Effector CD8-positive, alpha-beta T cell (primary cell): Measurements from ENCODE around the gene PCBP3.
"Not testable (repeated sequence)": the region's sequence is repeated elsewhere in the genome, so short reads cannot be mapped to it uniquely, and the experiment has no call there.

Experiments used
- DNase-seq: peaks from one replicate; lab custom pipeline; 2025; lab: John Stamatoyannopoulos, UW

The PCBP3 gene

DNA sequence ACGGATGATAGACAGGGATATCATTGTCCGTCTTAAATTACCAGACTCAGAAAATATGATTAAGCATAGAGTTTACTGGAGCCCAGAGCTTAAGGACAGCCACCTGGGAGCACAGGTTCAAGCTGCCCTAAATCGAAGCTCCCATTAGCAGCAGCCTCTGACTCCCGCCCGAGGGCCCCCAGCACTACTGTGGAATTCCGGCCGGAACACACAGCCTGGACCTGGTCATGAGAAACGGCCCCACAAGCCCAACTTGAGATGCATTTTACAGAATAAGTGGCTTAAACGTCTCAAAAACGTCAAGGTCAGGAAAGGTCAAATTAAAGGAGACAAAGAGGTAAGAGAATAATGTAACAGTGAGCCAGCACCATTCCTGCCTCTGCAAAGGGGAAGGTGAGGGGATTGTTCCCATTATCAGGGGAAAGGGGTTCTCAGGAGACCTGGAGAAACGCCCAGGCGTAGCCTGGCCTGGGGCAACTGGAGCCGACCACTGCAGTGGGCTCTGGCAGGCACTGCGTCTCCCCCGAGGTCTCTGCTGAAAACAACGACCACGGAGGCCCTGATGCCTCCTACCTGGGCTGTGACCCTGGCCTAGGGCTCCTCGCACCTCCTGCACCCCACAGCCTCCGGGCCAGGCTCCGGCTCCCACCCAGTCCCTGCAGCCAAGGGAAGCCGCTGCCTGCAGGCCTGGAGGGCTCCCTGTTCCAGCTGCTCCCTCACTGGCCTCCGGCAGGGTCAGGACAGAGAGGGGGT lies 326.6 kb downstream of the PCBP3 start:
- DNase-seq, result no peak

GRCh38 chr21:45970674-45971615 lies 327.4 kb downstream of the PCBP3 start:
- peak; percentile 33 for DNase-seq

DNA sequence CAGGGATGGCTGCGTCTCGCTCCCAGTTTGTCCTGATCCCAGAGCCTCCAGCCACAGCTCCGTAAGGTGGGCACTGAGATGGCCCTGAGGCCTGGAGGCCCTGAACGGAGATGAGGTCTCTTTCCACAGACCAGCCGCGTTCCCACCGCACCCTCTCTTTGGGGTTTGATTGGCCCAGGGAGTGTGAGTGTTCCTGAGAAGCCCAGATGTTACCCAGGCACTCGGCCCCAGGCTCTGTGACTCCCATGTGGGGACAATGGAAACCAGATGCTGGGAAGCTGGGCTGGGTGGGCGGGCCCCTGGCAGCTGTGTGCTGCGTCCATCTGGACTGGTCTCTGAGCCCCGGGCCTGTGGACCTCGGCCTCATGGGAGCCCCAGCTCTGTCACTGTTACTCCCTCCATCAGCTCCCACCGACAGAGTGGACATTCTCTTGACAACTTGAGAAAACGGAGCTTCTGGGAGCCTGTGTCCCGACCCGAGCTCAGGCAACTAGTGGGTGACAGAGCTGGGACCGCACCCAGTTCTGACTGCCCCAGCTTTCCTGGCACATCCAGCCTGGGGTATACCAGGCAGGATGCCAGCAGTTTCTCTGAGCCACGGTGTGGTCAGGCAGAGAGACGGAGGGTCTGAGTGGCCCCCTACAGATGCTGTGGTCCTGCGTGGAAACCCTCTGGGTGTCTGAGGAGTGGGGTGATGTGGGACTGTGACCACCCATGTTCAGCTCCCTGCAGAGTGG lies 328.3 kb downstream of the PCBP3 start:
- no peak for DNase-seq

GRCh38 chr21:45972353-45972715 lies 328.8 kb downstream of the PCBP3 start:
- DNase-seq, result no peak

DNA sequence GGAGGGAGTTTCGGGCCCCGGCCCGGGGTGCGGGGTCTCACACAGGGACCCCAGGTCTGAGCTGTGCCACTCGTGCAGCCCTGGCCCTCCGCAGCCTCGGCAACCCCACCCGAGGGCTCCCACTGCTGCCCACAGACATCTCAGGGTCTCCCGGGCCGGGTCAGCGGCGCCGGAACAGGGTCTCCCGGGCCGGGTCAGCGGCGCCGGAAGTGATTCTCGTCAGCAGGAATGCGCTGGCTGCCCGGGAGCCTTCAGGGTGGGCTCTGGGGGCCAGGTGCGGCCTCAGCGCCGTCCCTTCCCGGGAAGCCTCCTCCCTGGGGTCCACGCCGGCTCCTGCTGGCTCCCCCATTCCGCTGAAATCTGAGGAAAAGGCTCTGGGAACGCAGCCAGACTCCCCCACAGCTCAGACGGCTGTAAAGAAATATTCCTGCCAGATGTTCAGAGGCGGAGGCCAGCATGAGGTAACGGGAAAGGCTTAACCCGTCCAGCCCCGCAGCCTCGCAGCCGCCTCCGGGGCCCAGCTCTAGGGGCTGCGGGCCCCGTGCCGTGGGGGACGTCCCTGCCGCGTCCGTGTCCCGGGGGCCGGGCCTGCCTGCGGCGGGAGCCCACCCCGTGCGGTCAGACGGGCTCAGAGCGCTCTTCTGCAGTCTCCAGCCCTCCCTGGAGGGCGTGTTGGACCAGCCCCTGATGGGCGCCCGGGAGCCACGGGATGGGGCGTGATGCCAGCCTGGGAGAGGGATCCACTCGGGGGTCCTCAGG lies 329.4 kb downstream of the PCBP3 start:
- no peak for DNase-seq

DNA sequence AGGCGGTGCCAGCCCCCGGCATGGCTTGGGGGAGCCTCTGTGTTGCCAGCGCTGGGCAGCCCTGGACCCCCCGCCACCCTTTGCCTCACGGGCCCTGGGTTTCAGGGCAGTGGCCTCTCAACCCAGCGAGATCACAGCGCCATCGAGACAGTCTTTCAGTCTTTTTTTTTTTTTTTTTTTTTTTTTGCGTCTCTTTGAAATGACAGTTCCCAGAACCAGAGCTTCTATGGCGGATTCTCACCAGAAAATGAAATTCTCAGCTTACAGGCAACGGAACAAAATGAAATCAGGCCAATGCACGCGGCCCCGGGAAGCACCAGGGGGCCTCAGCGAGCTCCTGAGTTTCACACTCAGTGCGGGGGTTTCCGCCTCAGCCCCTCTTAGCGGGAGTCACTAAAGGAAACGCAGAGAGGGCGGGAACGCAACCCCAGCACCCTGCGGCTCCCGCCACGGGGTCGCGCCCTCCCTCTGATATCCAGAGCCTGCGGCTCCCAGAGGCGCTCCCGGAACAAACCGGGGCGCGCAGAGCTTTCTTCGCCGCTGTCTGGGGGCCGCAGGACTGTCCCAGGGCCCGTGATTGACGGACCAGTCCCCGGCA lies 330.0 kb downstream of the PCBP3 start:
- DNase-seq, result peak; percentile 73

GRCh38 chr21:45974073-45975019 lies 330.8 kb downstream of the PCBP3 start:
- DNase-seq, result no peak

DNA sequence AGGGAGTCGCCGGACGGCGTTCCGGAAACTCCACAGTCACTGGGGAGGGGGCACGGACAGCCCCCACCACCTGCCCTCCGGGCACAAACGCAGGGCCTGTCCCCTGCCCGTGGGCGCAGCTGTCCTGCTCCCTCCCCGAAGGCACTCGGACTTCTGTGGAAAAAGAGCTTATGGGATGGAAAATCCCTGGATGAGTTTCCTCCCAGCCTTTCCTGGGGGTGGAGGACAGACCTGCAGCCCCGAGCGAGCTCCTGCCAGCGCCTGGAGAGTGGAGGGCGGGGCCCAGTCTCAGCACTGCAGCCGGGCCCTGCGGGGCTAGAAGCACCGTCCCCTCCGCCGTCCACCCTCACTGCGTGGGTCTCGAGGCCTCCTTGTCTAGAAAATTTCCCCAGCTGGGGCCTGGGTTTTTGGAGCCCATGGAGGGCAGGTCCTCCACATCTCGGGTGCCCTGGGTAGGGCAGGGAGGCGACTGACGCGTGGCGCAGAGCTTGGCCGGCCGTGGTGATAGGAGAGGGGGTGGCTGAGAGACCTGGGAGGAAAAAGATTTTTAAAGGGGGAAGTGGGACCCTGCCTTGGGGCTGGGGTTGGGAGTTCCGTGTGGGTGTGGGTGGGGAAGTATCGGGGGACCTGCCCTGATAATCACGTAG lies 331.6 kb downstream of the PCBP3 start:
- no peak for DNase-seq

GRCh38 chr21:45975667-45976409 lies 332.3 kb downstream of the PCBP3 start:
- DNase-seq, result not testable (repeated sequence)

GRCh38 chr21:45976701-45977311 lies 333.3 kb downstream of the PCBP3 start:
- DNase-seq, result no peak

DNA sequence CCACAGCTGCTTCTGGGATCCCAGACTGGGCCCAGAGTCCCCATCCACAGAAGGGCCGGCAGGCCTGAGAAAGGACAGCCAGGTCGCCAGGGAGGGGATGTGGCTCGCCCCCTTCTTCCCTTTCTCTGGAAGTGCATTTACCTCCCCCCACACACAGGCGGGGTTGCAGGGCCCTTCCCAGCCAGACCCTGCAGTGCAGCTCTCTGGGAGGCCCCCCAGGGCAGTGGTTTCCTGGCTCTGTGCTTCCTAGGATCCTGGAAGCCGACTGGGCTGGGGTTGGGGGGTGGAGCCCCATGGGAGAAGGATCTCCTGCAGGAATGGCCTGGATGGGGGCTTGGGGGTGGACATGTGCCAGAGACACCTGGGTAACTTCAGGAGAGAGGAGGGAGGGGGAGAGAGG lies 333.9 kb downstream of the PCBP3 start:
- DNase-seq, result no peak

DNA sequence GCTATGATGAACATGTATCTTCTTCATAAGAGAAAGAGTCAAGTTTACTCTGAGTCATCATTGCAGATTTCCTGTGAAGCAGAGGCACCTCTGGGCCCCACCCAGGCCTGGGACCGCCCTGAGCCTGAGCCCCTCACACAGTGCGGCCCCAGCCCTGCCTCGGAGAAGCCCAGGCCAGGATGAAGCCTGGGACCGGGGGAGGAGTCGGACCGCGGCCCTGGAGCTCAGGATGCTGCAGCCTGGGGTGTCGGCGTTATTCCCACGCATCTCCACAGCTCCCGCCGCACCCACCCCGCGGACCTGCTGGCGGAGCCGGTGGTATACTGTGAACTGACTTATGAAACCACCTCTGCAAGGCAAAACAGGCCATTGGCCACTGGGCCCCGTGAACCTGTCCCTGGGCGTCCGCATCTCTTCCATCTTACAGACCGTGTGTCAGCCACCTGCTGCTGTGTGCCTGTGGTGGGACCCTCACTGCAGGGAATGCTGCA lies 335.7 kb downstream of the PCBP3 start:
- no peak for DNase-seq

DNA sequence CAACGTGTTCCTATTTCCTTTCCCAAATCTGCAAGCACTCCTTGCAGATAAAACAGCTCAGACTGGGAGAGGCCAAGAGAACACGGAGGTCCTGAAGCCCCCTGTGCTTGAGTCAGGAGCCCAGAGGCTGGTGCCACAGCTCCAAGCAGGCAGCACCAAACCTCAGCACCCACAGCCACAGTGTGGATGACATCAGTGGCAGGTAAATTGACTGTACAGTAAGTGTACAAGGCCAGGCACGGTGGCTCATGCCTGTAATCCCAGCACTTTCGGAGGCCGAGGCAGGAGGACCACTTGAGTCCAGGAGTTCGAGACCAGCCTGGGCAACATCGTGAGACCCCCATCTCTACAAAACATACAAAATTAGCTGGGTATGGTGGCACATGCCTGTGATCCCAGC lies 336.1 kb downstream of the PCBP3 start:
- DNase-seq, result no peak

DNA sequence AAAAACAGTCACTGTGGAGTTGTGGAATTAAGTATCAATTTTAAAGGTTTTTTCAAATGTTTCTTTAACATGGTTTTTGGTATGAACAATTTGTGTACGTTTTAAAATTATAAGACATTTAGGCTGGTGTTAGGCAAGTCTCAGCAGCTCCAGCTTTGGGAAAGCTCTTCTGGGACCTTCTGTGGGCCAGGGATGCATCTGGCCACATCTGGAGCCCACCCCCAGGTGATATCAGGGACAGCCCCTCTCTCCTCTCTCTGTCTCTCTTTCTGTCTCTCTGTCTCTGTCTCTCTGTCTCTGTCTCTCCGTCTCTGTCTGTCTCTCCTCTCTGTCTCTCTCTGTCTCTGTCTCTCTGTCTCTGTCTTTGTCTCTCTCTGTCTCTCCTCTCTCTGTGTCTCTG lies 336.7 kb downstream of the PCBP3 start:
- DNase-seq, result no peak

DNA sequence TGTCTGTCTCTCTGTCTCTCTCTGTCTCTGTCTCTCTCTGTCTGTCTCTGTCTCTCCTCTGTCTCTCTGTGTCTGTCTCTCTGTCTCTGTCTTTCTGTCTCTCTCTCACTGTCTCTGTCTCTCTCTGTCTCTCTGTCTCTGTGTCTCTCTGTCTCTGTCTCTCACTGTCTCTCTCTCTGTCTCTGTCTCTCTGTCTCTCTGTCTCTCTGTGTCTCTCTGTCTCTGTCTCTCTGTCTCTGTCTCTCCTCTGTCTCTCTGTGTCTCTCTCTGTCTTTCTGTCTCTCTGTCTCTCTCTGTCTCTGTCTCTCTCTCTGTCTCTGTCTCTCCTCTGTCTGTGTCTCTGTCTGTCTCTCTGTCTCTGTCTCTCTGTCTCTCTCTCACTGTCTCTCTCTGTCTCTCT lies 337.2 kb downstream of the PCBP3 start:
- DNase-seq, result no peak

GRCh38 chr21:45981151-45982091 lies 337.9 kb downstream of the PCBP3 start, which contains the start of gene COL6A1:
Gene COL6A1 (plus strand): TSS chr21:45981770. CDS start chr21:45981851, 81 bp downstream.
- peak; percentile 58 for DNase-seq
